HG03469 (cell line): ENCODE results near the gene ITPR2.

Source experiments
- ATAC-seq: cut with Tn5 transposase; IDR thresholded peaks from one replicate; pipeline ENCODE4 v1.9.1; 2021; ENCODE audit warnings: mild to moderate bottlenecking, moderate library complexity, moderate number of reproducible peaks; ENCODE audit not compliant: unreplicated experiment

ITPR2 gene

DNA sequence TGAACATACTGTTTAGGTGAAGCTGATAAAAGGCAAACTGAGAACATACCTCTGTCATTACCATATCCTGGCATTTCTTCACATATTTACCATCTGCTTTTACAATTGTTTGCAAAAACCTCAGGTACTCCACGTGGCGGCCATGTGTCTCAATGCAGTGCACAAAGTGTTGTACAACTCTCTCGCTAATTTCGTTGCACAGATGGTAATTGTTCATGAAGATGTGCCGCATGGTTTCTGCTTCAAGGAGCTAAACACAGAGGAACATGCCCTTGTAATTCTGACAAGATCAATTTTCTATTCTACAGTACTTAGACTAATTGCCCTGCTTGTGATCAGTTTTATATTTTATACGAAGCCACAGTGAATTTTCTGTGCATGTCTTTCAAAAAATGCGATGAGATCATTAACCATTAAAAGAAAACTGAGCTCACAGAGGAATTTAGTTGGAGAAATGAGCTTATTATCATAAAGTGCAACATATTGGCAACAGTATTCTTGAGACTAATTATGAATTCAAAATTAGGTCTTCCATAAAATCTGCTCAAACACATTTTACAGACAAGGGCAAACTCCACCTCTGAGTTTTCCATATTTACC lies 233.8 kb downstream of the ITPR2 start:
- ATAC-seq = no peak

DNA sequence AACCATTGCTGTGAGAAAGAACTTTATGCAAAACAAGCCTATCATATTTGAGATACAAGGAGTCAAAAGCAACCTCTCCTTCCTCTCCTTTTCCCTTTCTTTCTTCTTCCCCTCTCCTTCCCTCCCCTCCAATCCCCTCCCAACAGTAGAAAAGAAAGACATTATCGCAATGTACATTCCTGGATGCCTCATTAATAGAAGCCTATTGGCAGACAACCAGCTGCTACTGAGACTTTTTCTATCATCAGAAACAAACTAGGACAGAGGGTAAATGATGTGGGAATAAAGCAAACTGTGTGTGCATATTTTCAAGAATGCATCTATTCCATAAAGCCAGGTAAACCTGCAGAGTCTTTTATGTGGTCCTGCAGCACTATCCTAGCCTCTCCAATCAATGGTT lies 237.2 kb downstream of the ITPR2 start:
- no peak for ATAC-seq

DNA sequence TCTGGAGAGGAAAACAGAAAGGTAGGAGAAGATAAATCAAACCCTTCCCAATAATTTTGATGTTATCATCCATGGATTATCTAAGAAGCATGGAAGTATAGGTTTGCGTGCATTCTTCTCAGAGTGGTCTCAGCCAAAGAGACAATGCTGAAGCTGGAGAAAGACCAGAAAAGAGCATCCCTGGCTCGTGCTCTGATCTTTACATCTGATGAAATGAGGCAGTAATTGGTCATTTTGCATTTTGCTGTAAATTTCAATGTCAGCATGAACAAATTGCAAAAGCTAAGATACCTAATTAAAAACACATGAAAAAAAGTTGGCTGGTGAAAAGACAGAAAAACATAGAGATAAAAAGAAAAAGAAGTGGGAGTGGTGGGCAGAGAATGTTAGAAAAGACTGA lies 252.4 kb downstream of the ITPR2 start:
- no peak for ATAC-seq

DNA sequence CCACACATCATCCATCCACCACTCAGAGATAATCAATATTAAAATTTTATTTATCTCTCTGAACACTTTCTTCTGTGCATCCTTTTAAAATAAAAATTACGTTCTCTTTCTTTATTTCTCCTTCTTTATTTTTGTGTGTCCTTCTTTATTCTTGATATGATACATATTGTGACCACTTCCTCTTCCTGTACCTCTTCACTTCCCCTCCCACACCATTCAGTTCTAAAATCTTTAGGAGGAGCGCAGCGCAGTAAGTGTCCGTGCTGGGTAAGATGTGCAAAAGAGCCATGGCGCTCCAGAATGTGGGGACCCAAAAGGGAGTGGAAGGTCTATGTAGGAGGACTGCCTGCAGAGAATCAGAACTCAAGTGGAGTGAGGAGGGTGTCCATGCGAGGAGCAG lies 256.7 kb downstream of the ITPR2 start:
- no peak for ATAC-seq

DNA sequence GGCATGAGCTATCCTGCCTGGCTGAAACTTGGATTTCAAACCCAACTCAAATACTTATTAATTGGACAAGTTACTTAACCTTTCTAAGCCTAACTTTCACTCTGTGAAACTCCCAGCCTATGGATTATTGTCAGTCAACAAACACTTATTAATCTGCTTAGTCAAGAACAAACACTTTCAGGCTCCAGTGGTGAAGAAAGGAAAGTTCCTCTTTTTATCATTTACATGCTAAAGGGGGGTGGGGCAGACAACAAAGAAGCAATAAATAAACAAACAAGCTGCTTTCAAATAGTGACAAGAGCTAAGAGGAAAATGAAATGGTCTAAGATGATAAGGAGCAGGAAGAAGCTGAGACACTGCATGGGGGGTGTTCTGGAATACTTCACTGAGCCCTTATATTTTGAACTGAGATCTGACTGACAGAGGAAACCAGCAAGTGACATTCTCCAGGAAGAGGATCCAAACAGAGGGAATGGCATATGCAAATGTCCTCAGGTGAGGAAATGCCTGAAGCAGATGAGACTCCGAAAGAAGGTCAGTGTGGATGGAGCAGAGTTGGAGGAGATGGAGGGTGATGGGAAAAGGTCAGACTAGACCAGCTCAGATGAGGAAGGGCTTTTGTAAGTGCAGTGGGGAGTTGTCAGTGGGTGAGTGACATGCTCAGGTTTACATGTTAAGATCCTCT lies 259.6 kb downstream of the ITPR2 start:
- no peak for ATAC-seq

DNA sequence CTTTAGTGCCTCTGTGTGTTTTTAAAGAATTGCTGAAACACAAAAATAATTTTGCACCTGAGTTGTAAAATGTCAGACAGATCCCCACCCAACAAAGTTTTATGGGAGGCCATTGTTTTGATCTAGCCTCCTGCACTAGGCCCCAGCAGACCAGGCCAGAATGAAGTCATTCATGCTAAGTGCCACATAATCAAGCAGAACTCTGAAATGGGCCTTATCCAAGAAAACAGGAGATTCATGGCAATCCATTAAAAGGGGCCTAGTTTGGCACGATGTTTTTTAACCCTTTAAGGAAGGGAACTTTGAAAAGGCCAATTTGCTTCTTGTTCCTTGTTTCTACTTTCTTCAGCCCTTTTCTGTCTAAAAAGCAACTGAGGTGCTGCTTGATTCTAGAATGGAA lies 260.9 kb downstream of the ITPR2 start:
- ATAC-seq = no peak

DNA sequence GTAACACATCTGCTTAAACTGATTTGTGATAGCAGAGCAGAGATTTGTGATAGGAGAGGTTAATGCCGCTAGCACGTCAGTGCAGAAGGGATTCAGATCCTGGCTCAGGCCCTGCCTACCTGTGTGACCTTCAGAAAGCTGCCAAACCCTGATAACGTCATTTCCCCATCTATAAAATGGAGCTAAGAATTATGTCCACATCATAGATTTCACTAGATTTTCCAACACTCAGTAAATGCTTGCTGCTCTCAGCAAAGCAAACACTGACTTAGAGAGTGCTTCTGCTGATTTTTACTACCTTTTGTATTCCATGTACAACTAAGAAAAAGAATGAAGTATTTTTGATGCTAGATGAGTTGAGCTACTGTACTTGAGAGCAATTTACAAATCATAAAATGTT lies 261.4 kb downstream of the ITPR2 start:
- no peak for ATAC-seq

DNA sequence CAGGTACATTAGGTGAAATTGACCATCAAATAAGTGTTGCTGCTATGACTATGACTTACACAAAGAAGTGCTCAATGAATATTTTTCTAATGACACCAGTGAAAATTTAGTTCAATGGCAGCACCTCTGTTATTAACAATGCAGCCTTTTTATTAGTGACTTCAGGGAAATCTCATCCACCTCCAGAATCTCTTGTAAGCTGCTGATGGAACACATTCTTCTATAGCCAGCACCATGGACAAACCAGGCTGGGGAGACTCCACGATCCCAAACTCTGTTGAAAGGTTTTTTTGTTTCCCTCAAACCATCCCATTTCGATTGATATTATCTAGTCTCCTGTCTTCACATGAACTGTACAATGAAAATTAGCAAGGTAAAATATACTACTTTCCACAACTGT lies 265.9 kb downstream of the ITPR2 start:
- ATAC-seq = no peak

DNA sequence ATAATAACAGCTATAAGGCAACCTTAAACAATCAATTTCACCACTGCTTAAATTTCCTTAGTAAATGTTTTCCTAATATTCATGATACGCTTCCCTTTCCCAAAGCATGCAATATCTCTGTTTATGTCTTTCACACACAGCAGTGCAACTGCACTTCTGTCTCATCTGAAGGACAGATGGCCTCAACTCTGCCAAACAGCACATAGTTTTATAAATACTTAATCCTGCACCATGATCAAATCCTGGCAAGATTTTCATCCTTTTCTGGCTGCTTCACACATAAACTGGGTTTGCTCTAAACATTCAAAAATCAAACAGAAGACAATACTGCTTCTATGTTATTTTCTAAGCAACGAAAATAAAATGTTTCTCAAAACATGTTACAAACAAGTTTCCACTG lies 266.3 kb downstream of the ITPR2 start:
- ATAC-seq = no peak

DNA sequence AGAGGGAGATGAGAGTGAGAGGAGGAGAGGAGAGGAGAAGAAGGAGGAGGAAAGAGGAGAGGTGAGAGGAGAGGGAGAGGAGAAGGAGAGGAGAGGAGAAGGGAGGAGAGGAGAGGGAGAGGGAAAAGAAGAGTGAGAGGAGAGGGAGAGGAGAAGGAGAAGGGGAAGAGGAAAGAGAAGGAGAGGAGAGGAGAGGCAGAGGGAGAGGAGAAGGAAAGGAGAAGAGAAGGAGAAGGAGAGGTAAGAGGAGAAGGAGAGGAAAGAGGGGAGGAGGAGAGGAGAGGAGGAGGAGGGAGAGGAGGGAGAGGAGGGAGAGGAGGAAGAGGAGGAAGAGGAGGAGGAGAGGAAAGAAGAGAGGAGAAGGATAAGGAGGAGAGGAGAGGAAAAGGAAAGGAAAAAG lies 266.8 kb downstream of the ITPR2 start:
- no peak for ATAC-seq

DNA sequence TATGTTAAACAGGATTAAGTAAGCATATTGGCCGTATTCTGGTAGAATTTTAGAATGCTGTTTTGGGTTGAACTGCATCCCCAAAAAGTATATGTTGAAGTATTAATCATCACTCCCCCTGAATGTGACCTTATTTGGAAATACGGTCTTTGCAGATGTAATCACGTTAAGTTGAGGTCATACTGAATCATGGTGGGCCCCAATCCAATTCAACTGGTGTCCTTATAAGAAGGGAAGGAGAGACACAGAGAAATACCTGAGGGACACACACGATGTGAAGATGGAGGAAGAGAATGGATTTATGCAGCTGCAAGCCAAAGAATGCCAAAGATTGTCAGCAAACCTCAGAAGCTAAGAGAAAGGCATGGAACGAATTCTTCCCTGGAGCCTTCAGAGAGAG lies 268.6 kb downstream of the ITPR2 start:
- no peak for ATAC-seq

DNA sequence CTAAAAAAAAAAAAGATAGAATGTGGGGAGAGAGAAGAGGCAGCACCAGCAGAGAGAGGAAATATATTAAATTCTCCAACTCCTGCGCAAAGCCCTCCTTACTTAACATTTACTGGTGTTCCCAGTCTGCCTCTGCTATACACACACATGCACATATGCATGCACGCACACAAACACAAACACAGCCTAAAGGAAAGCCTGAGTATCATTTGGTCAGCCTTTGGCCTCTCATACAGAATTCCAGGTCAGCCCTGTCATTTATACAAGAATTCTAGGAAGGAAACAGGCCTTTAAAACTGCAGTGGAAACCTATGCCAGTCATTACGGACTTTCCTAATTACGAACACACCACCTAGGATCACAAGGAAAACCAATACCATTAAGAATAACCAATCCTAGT lies 269.4 kb downstream of the ITPR2 start:
- ATAC-seq = no peak

DNA sequence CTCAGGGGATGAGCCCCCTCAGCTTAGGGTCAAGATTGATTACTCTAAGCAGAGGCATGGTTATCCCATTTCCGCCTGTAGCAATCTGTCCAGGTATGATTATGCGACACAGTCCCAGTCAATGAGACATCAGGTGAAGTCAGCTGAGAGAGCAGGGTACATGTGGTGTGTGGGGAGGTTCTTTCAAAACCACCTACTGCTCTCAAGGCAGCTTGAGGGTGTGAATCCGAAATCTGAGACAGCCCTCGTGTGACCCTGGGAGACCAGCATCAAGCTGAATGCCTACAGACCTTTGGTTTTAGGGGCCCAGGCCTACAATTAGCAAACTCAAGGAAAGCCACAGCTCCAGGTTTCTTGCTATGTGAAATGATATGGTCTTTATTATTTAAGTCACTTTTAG lies 275.7 kb downstream of the ITPR2 start:
- no peak for ATAC-seq

DNA sequence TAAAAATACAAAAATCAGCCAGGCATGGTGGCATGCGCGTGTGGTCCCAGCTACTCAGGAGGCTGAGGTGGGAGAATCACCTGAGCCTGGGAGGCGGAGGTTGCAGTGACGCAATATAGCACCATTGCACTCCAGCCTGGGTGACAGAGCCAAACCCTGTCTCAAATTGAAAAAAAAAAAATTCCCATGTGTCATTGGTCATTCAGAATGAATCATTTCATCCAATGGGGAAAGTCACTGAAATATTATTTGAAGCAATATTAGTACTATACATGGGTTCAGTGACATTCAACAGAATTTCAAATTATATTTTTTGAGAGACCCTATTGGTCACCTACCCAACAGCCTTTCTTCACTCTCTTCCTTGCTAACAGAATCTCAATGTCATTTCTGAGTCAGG lies 276.1 kb downstream of the ITPR2 start:
- no peak for ATAC-seq

DNA sequence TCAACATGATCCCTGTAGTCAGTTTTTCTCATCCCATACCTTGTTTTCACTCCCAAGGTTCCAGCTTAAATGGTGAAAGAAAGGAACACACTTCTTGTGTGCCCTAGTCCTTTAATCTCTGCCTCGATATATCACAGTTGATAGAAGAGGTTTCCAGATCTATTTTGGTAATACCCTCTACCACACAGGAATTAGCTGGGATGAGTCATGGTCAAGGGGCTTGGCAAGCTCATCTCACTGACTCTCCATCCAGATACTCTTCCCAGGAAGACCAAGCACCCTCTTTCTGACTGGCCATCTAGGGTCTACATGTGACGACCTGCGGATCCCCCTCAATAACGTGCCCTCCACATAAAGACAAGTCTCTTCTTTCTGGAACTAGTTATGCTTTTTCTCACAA lies 277.9 kb downstream of the ITPR2 start:
- ATAC-seq = no peak

DNA sequence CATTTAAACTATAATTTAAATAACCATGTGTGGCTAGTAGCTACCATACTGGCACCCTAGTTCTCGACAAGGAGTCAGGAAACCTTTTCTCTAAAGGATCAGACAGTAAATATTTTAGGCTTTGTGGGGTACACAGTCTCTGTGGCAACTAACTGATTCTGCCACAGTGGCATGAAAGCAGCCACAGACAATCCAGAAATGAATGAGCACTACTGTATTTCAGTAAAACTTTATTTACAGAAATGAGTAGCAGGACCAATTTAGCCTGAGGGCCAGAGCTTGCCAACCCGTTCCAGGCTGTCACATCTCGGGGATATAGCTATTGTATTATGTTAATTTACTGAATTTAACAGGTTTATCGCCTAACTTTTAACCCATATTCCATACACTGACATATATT lies 278.7 kb downstream of the ITPR2 start:
- no peak for ATAC-seq

DNA sequence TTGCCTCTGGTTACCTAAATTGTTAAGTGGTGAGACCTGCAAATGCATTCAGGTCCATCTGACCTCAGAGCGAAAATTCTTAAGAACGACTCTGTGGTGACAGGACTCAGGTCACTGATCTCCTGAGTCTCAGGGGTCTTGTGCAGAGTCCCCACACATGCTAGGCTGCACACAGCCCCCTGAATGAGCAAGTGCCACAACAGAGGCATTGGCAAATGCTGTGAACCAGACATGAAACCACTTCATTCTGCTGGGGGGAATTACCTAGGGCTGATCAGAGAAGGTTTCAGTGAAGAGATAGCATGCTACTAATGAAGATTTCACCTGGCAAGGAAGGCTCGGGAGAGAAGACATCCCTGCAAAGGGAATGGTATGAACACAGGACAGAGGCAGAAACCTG lies 281.6 kb downstream of the ITPR2 start:
- no peak for ATAC-seq

DNA sequence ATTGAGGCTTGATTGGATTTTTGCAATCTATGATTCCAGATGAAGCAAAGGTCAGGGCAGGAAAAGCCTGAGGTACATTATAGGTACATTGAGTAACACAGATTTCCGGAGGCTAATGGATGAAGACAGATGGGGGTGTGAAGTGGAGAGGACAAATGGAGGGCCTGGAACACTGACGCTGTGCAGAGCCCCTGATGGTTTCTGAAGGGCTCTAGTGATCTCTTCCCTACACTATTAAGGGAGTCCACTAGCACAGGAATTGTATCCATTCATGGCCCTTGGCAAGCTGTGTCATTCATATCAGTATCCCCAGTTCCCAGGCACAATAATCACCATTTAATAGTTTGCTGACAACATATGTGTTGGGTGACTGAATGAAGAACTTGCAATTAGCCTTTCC lies 284.8 kb downstream of the ITPR2 start:
- no peak for ATAC-seq

DNA sequence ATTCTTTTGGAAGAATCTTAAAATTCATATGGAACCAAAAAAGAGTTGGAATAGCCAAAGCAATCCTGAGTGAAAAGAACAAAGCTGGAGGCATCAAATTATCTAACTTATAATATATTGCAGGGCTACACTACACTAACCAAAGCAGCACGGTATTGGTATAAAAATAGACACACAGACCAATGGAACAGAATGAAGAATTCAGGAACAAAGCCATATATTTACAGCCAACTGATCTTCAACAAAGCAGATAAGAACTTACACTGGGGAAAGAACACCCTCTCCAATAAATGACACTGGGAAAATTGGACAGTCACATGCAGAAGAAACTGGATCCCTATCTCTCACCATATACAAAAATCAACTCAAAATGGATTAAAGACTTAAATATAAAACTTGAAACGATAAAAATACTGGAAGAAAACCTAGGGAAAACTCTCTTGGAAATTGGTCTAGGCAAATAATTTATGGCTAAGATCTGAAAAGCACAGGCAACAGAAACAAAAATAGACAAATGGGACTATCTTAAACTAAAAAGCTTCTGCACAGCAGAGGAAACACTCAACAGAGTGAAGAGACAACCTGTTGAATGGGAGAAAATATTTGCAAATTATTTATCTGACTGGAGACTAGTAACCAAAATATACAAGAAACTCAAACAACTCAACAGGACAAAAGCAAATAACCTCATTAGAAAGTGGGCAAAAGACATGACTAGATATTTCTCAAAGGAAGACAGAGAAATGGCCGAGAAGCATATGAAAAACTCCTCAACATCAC lies 286.3 kb downstream of the ITPR2 start:
- ATAC-seq = no peak

DNA sequence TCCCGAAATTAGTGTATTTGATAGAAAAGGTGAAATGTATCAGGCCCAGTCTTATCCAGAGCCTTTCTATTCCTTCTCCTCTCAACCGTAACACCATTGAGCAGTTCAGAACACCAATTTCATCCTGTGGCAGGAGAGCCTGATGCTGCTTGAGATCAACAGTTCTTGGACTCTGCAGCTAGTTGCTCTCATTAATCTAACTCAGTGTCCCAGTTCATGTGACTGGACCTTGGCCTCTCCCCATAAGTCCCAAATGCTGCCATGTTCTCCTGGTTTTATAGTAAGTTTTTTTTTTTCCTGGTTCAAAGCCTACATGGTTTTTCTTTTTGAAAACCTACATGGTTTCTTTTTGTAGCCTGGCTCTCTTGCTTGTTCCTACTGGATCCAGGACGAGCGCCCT lies 293.9 kb downstream of the ITPR2 start:
- no peak for ATAC-seq

DNA sequence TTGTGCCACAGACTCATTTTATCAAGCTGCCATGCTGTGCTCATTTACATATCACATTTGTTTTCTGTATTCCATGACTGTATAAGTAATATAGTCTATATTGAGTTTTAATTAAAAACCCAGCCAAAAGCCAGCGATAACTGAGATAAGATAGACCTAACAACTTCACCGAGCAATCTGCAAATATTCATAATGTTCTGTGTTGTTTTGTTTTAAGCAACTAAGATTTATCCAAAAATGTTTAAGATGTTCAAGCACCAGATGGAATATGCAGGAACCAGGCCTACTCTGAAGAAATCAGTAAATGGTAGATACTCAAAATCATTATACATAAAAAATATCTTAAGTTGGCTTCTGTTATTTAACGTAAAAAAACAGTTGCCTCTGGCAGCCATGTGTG lies 295.3 kb downstream of the ITPR2 start:
- no peak for ATAC-seq

DNA sequence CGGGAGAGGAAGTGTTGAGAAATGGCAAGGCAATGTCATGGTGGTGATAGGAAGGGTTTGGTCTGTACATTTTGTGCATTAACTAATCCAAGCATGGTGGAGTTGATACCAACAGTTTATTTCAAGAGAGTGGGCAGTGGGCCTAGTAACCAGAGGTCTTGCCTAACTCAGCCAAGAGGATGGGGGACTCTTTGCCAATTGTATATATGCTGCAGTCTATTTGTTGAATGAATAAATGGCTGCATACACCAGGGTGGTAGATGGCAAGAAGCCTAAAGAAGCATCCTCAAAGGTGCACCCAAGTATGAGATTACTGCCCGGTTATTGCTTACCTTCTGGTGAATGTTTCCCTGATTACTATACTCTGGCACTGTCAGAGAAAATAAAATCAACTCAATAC lies 295.9 kb downstream of the ITPR2 start:
- ATAC-seq = no peak
